Measurements from ENCODE around the gene TMEM98.
"Not testable (repeated sequence)": the region's sequence is repeated elsewhere in the genome, so short reads cannot be mapped to it uniquely, and the experiment has no call there.

Gene TMEM98

GRCh38 chr17:32947736-32948135 lies 19.8 kb downstream of the TMEM98 start:
- H3K27ac ChIP-seq = no peak overlapping the region
- peaks cover 2% of the 10 kb centered on the region for H3K27me3 ChIP-seq (ENCODE audit: insufficient read depth, low read depth, severe bottlenecking)
- H3K4me3 ChIP-seq (ENCODE audit: low read depth, low read length) = no peak overlapping the region
- H3K36me3 ChIP-seq = no peaks in the 10 kb centered on the region
- no peak for DNase-seq
- TF ChIP-seq CTCF (IDR thresholded peaks at IDR 0.05; ENCODE audit: low read depth, low read length) = no peak
- no peaks in the 10 kb centered on the region for H3K9me3 ChIP-seq (ENCODE audit: severe bottlenecking)

GRCh38 chr17:32949181-32949580 lies 21.2 kb downstream of the TMEM98 start:
- Histone ChIP-seq H3K4me3 (ENCODE audit: low read depth, low read length) (no peak overlapping the region), H3K27me3 (ENCODE audit: insufficient read depth, low read depth, severe bottlenecking) (peaks cover 7% of the 10 kb centered on the region), H3K9me3 (ENCODE audit: severe bottlenecking) (no peaks in the 10 kb centered on the region), H3K27ac (no peak overlapping the region), H3K36me3 (no peaks in the 10 kb centered on the region)
- no peak for DNase-seq
- no peak for TF ChIP-seq CTCF (IDR thresholded peaks at IDR 0.05; ENCODE audit: low read depth, low read length)

- not testable (repeated sequence) for H3K4me3 ChIP-seq (ENCODE audit: low read depth, low read length)
Measured at GRCh38 chr17:32952491-32952890, 24.5 kb downstream of the TMEM98 start.

GRCh38 chr17:32953045-32953444 lies 25.1 kb downstream of the TMEM98 start:
- no peak overlapping the region for H3K27ac ChIP-seq
- H3K27me3 ChIP-seq (ENCODE audit: insufficient read depth, low read depth, severe bottlenecking) = peaks cover 37% of the 10 kb centered on the region
- H3K4me3 ChIP-seq (ENCODE audit: low read depth, low read length) = no peak overlapping the region
- no peak for TF ChIP-seq CTCF (IDR thresholded peaks at IDR 0.05; ENCODE audit: low read depth, low read length)
- no peaks in the 10 kb centered on the region for H3K9me3 ChIP-seq (ENCODE audit: severe bottlenecking)
- no peak for DNase-seq
- H3K36me3 ChIP-seq = no peaks in the 10 kb centered on the region

More at GRCh38 chr17:32952491-32952890, 24.5 kb downstream of the TMEM98 start:
- H3K36me3 ChIP-seq; H3K9me3 ChIP-seq (ENCODE audit: severe bottlenecking); H3K27ac ChIP-seq; DNase-seq: not testable (repeated sequence)
- peaks cover 33% of the 10 kb centered on the region for H3K27me3 ChIP-seq (ENCODE audit: insufficient read depth, low read depth, severe bottlenecking)

GRCh38 chr17:32953857-32954256 lies 25.9 kb downstream of the TMEM98 start:
- no peak overlapping the region for H3K27ac ChIP-seq
- H3K27me3 ChIP-seq (ENCODE audit: insufficient read depth, low read depth, severe bottlenecking) = peaks cover 43% of the 10 kb centered on the region
- H3K9me3 ChIP-seq (ENCODE audit: severe bottlenecking) = no peaks in the 10 kb centered on the region
- TF ChIP-seq CTCF (IDR thresholded peaks at IDR 0.05; ENCODE audit: low read depth, low read length) = no peak
- no peak for DNase-seq
- H3K36me3 ChIP-seq = no peaks in the 10 kb centered on the region
- no peak overlapping the region for H3K4me3 ChIP-seq (ENCODE audit: low read depth, low read length)

GRCh38 chr17:32954477-32954876 lies 26.5 kb downstream of the TMEM98 start:
- Histone ChIP-seq H3K4me3 (ENCODE audit: low read depth, low read length) (no peak overlapping the region), H3K36me3 (no peaks in the 10 kb centered on the region), H3K9me3 (ENCODE audit: severe bottlenecking) (no peaks in the 10 kb centered on the region), H3K27ac (no peak overlapping the region), H3K27me3 (ENCODE audit: insufficient read depth, low read depth, severe bottlenecking) (peaks cover 47% of the 10 kb centered on the region)
- no peak for TF ChIP-seq CTCF (IDR thresholded peaks at IDR 0.05; ENCODE audit: low read depth, low read length)
- DNase-seq = no peak

All from WERI-Rb-1 (cell line).